HepG2 (cell line): Measurements from ENCODE around the gene CD6. TPM values are rescaled to one million over a fixed set of nuclear protein-coding genes. Genes with fewer than 3 reads are reported as not detected.

Experiments
- ATAC-seq: fragments of 200-7000 bp; cut with Tn5 transposase; 3 replicates; pipeline ENCODE4 v1.9.1; 2020; ENCODE audit warnings: mild to moderate bottlenecking, moderate library complexity
- BruUV-seq: library from RNA; stranded (reverse); fragments of 400-500 nt; replicated peaks from 2 replicates; lab custom pipeline; 2021; lab: Mats Ljungman, UMichigan
- CTCF ChIA-PET: fragments of 300-600 bp; formaldehyde crosslinking; extraction: SDS; loops from one replicate; lab custom pipeline; 2021; ENCODE audit warnings: low total read pairs, inconsistent platforms, low intra/inter-chr PET ratio; lab: Yijun Ruan, JAX
- POLR2A ChIA-PET: fragments of 350-600 bp; sonication (Branson Sonifier 250); formaldehyde crosslinking; loops from one replicate; lab custom pipeline; 2020; ENCODE audit warnings: antibody characterized with exemption, inconsistent platforms; lab: Yijun Ruan, JAX
- DNase-seq: peaks from one replicate; pipeline ENCODE4 v3.0.0-alpha.2; 2015; ENCODE audit warnings: low spot score
- FAIRE-seq: peaks from 3 replicates; lab custom pipeline; 2011; peaks lifted over from hg19 to GRCh38; lab: Jason Lieb, UNC
- H2AFZ ChIP-seq: one replicate; pipeline ENCODE4 v1.6.1; 2011; ENCODE audit warnings: low read length, inconsistent platforms
- H3K27ac ChIP-seq: fragments of 300-600 bp; 3 replicates; pipeline ENCODE4 v1.8.0; 2011; ENCODE audit warnings: mixed run types, mild to moderate bottlenecking, mixed read lengths, low read length, inconsistent platforms; ENCODE audit not compliant: insufficient read depth; ENCODE audit errors: extremely low read length
- H3K27me3 ChIP-seq, 2 experiments: fragments of 200-600 bp in 1 of 2; 2 replicates in 1 of 2; 3 replicates in 1 of 2; pipeline versions ENCODE4 v1.6.0 to v1.8.0; 2011; ENCODE audit warnings: low read length in 2 of 2, mild to moderate bottlenecking in 2 of 2, moderate library complexity in 2 of 2, inconsistent platforms in 1 of 2; ENCODE audit not compliant: insufficient read depth in 2 of 2, control insufficient read depth in 1 of 2
- H3K36me3 ChIP-seq, 2 experiments: fragments of 200-600 bp in 1 of 2; replicated peaks in 1 of 2; 2 replicates in 1 of 2; 3 replicates in 1 of 2; pipeline versions ENCODE4 v1.5.1 to v1.8.0; 2011; ENCODE audit warnings: low read length in 2 of 2, inconsistent platforms in 1 of 2; ENCODE audit not compliant: insufficient read depth in 2 of 2, control insufficient read depth in 1 of 2
- H3K4me1 ChIP-seq: 2 replicates; pipeline ENCODE4 v1.5.1; 2012; ENCODE audit warnings: low read length, inconsistent platforms; ENCODE audit not compliant: insufficient read depth
- H3K4me2 ChIP-seq: 2 replicates; pipeline ENCODE4 v1.6.0; 2011; ENCODE audit warnings: low read depth, low read length, inconsistent platforms
- H3K4me3 ChIP-seq, 3 experiments: fragments of 200-600 bp in 1 of 3; sonication (generic), shearing (Covaris generic) in 1 of 3; replicated peaks in 1 of 3; 2 replicates each; pipeline ENCODE4 v1.5.1; 2011 to 2016; ENCODE audit warnings: low read length in 3 of 3, inconsistent platforms in 2 of 3, low read depth in 2 of 3, mild to moderate bottlenecking in 2 of 3, control low read depth in 1 of 3, mixed read lengths in 1 of 3; ENCODE audit not compliant: insufficient read depth in 1 of 3
- H3K79me2 ChIP-seq: one replicate; pipeline ENCODE4 v1.6.1; 2011; ENCODE audit warnings: low read length, inconsistent platforms; ENCODE audit not compliant: insufficient read depth
- H3K9ac ChIP-seq: 2 replicates; pipeline ENCODE4 v1.6.0; 2011; ENCODE audit warnings: mild to moderate bottlenecking, low read depth, low read length, inconsistent platforms; ENCODE audit not compliant: insufficient read depth
- H3K9me3 ChIP-seq: 2 replicates; pipeline ENCODE4 v1.5.1; 2012; ENCODE audit warnings: mild to moderate bottlenecking, low read length
- H4K20me1 ChIP-seq: 2 replicates; pipeline ENCODE4 v1.6.0; 2011; ENCODE audit warnings: inconsistent platforms, mild to moderate bottlenecking, low read length, moderate library complexity; ENCODE audit not compliant: insufficient read depth
- ASH2L ChIP-seq: fragments of 300-600, 200-600 bp; sonication (generic); IDR thresholded peaks from 2 replicates; pipeline ENCODE4 v1.7.0; 2017; ENCODE audit warnings: low read depth, mild to moderate bottlenecking, moderate library complexity, mixed read lengths, low read length; ENCODE audit not compliant: insufficient read length
- ATF5 ChIP-seq: sonication (generic); formaldehyde crosslinking; IDR thresholded peaks from 2 replicates; pipeline ENCODE4 v1.4.0; 2020; ENCODE audit warnings: mild to moderate bottlenecking, low read depth, missing genetic modification reagents
- FLYWCH1 ChIP-seq: sonication (generic); formaldehyde crosslinking; IDR thresholded peaks from 2 replicates; pipeline ENCODE4 v1.8.1; 2023; ENCODE audit warnings: mild to moderate bottlenecking, missing genetic modification reagents
- KDM2A ChIP-seq: sonication (generic); formaldehyde crosslinking; IDR thresholded peaks from 2 replicates; pipeline ENCODE4 v1.4.0; 2020; ENCODE audit warnings: low read depth, missing genetic modification reagents, borderline replicate concordance
- KDM5B ChIP-seq: sonication (generic); formaldehyde crosslinking; IDR thresholded peaks from 2 replicates; pipeline ENCODE4 v1.4.0; 2020; ENCODE audit warnings: missing genetic modification reagents, mild to moderate bottlenecking, borderline replicate concordance
- MXD1 ChIP-seq: sonication (generic); formaldehyde crosslinking; IDR thresholded peaks from 2 replicates; pipeline ENCODE4 v1.4.0; 2020; ENCODE audit warnings: mild to moderate bottlenecking, missing genetic modification reagents
- NFYC ChIP-seq: IDR thresholded peaks from 2 replicates; pipeline ENCODE4 v1.6.1; 2016; ENCODE audit warnings: missing genetic modification reagents, missing compliant biosample characterization
- PAWR ChIP-seq: sonication (generic); formaldehyde crosslinking; IDR thresholded peaks from 2 replicates; pipeline ENCODE4 v1.4.0; 2020; ENCODE audit warnings: missing genetic modification reagents, mild to moderate bottlenecking, borderline replicate concordance
- PAX8 ChIP-seq: sonication (generic); formaldehyde crosslinking; IDR thresholded peaks from 2 replicates; pipeline ENCODE4 v1.8.0; 2022; ENCODE audit warnings: mild to moderate bottlenecking, missing genetic modification reagents, borderline replicate concordance
- PCBP2 ChIP-seq: fragments of 200-400 bp; formaldehyde crosslinking; optimal IDR thresholded peaks from 2 replicates; pipeline ENCODE3; 2018; ENCODE audit warnings: low read length, low read depth; ENCODE audit not compliant: poor library complexity, severe bottlenecking
- PRMT3 ChIP-seq: sonication (generic); formaldehyde crosslinking; IDR thresholded peaks from 2 replicates; pipeline ENCODE4 v1.8.1; 2022; ENCODE audit warnings: low read depth, mild to moderate bottlenecking, moderate library complexity, missing genetic modification reagents, borderline replicate concordance
- ZNF142 ChIP-seq: sonication (generic); formaldehyde crosslinking; IDR thresholded peaks from 2 replicates; pipeline ENCODE4 v1.4.0; 2020; ENCODE audit warnings: missing genetic modification reagents
- ZNF414 ChIP-seq: sonication (generic); formaldehyde crosslinking; IDR thresholded peaks from 2 replicates; pipeline ENCODE4 v1.5.0; 2020; ENCODE audit warnings: missing genetic modification reagents
- ZNF569 ChIP-seq: sonication (generic); formaldehyde crosslinking; IDR thresholded peaks from 2 replicates; pipeline ENCODE4 v1.5.0; 2020; ENCODE audit warnings: mild to moderate bottlenecking, missing genetic modification reagents, moderate library complexity, borderline replicate concordance
- ZNF776 ChIP-seq: sonication (generic); formaldehyde crosslinking; IDR thresholded peaks from 2 replicates; pipeline ENCODE4 v1.4.0; 2020; ENCODE audit warnings: mild to moderate bottlenecking, missing genetic modification reagents
- ZNF878 ChIP-seq: sonication (generic); formaldehyde crosslinking; IDR thresholded peaks from 2 replicates; pipeline ENCODE4 v1.8.1; 2023; ENCODE audit warnings: mild to moderate bottlenecking, missing genetic modification reagents, moderate library complexity
- WGBS: methylation state at CpG from one replicate; pipeline ENCODE4 v1.1.6; 2017; ENCODE audit warnings: low lambda C conversion rate; 5-methylcytosine and 5-hydroxymethylcytosine counted together
- in situ Hi-C: cut with HindIII; loops from 2 replicates; pipeline ENCODE4 v1.10.0; 2017; ENCODE audit warnings: low pct_unique_long_range_greater_than_20kb; ENCODE audit not compliant: extremely low pct_ligation_motif_present
- intact Hi-C: fragments of 100-400 bp; cut with micrococcal nuclease; formaldehyde crosslinking; loops from one replicate; pipeline ENCODE4 v1.10.0; 2022; ENCODE audit not compliant: unreplicated experiment
- polyA plus RNA-seq, 8 experiments: library from polyadenylated mRNA; depleted of rRNA in 3 of 8; stranded (reverse) in 7 of 8; unstranded in 1 of 8; fragments of >200 nt; fragmentation: Illumina TruSeq in 4 of 8; extraction: Trizol in 4 of 8; gene quantifications; 2 replicates each; pipeline versions ENCODE4 v1.2.1 to v1.2.3, GENCODE V29; 2011 to 2016; ENCODE audit warnings: low read depth in 4 of 8, missing spikeins in 1 of 8, mixed read lengths in 1 of 8; ENCODE audit not compliant: insufficient read depth in 1 of 8
- total RNA-seq, 5 experiments: library from RNA; depleted of rRNA; stranded (reverse); fragments of >200 nt; fragmentation: Illumina TruSeq; extraction: Trizol; gene quantifications; 2 replicates each; pipeline ENCODE4 v1.2.3, GENCODE V29; 2016; ENCODE audit warnings: low read depth in 1 of 5

CD6 gene
- total and polyA plus RNA-seq, 2 of the 13 experiments (the other 11 are each of a cell fraction or from before 2014, with no cell fraction given): not detected

GRCh38 chr11:61035526-61035835 is 64.0 kb downstream of the CD6 start (continued):
- TF ChIP-seq ATF5 (CRISPR knock-in tag) (no peak), PCBP2 (no peak), FLYWCH1 (CRISPR knock-in tag) (no peak), PAX8 (CRISPR knock-in tag) (no peak), KDM2A (CRISPR knock-in tag) (no peak), PRMT3 (CRISPR knock-in tag) (no peak)

- 9% methylated on average over 5 of the region's 5 CpGs for WGBS
- Histone ChIP-seq H3K36me3 (no peaks in the 10 kb centered on the region), H3K4me1 (no peaks in the 10 kb centered on the region), H2AFZ (no peak overlapping the region), H3K79me2 (no peaks in the 10 kb centered on the region), H4K20me1 (no peaks in the 10 kb centered on the region), H3K27me3 (peaks cover 3 to 47% of the 10 kb centered on the region in 2 experiments; a peak in 4 of 5 replicates), H3K9me3 (no peaks in the 10 kb centered on the region), H3K9ac (no peak overlapping the region), H3K27ac (no peak overlapping the region), H3K4me3 (no peak overlapping the region), H3K4me2 (no peak overlapping the region)
- in situ Hi-C loops: no loop called here
- no TSS peak for BruUV-seq
- ChIA-PET CTCF (no interaction called here), POLR2A (no interaction called here)
- intact Hi-C loops: no loop called here
- DNase-seq: no peak
- no peak for FAIRE-seq
- no peak for ATAC-seq
- TF ChIP-seq PAWR (CRISPR knock-in tag) (no peak), ASH2L (no peak), ZNF142 (no peak), ZNF878 (CRISPR knock-in tag) (no peak), ZNF414 (CRISPR knock-in tag) (no peak), ZNF776 (no peak), ZNF569 (CRISPR knock-in tag) (no peak), KDM5B (CRISPR knock-in tag) (no peak), NFYC (CRISPR knock-in tag) (no peak), MXD1 (CRISPR knock-in tag) (no peak)
Observed at GRCh38 chr11:61037441-61038093, 66.1 kb downstream of the CD6 start.
